Naive thymus-derived CD4-positive, alpha-beta T cell (primary cell): ENCODE results near the gene PXN. TPM values are rescaled to one million over a fixed set of nuclear protein-coding genes. Genes with fewer than 3 reads are reported as not detected.

Experiments
- ATAC-seq: fragments of 150-1000 bp; cut with Tn5 transposase; 2 replicates; pipeline ENCODE4 v1.10.0; 2021; ENCODE audit warnings: mild to moderate bottlenecking, moderate library complexity
- CTCF ChIA-PET: fragments of 350-600 bp; sonication (Branson Sonifier 250); formaldehyde crosslinking; loops from one replicate; lab custom pipeline; 2021; ENCODE audit warnings: antibody characterized with exemption; lab: Charles Lee
- POLR2A ChIA-PET: fragments of 350-600 bp; sonication (Branson Sonifier 250); formaldehyde crosslinking; loops from one replicate; lab custom pipeline; 2021; ENCODE audit warnings: antibody characterized with exemption, inconsistent platforms; lab: Charles Lee
- DNase-seq, 9 donors: peaks; one replicate each; pipeline versions ENCODE4 v3.0.0 to v3.0.0-alpha.2; 2020 to 2022; ENCODE audit warnings: mixed read lengths in 1 of 9
- H3K27ac ChIP-seq: one replicate; pipeline ENCODE4 v1.7.0; 2013; ENCODE audit warnings: mild to moderate bottlenecking, low read depth, low read length, moderate library complexity
- H3K27me3 ChIP-seq, 2 donors: one replicate each; pipeline ENCODE4 v1.7.0; 2013; ENCODE audit warnings: low read length in 2 of 2, mild to moderate bottlenecking in 2 of 2, moderate library complexity in 2 of 2; ENCODE audit not compliant: control insufficient read depth in 2 of 2, insufficient read depth in 2 of 2
- H3K36me3 ChIP-seq, 3 experiments: 1 replicate in 2 of 3; 2 replicates in 1 of 3; pipeline ENCODE4 v1.7.0; 2013; ENCODE audit warnings: low read length in 3 of 3, mild to moderate bottlenecking in 3 of 3, moderate library complexity in 1 of 3; ENCODE audit not compliant: insufficient read depth in 3 of 3, control insufficient read depth in 2 of 3
- H3K4me1 ChIP-seq, 2 donors: one replicate each; pipeline ENCODE4 v1.7.0; 2013; ENCODE audit warnings: low read length in 2 of 2, mild to moderate bottlenecking in 2 of 2, moderate library complexity in 1 of 2; ENCODE audit not compliant: control insufficient read depth in 2 of 2, insufficient read depth in 2 of 2
- H3K4me3 ChIP-seq: 2 replicates; pipeline ENCODE4 v1.7.0; 2013; ENCODE audit warnings: mild to moderate bottlenecking, low read length
- H3K9me3 ChIP-seq, 3 experiments: 1 replicate in 2 of 3; 2 replicates in 1 of 3; pipeline ENCODE4 v1.7.0; 2013; ENCODE audit warnings: low read length in 3 of 3; ENCODE audit not compliant: control insufficient read depth in 2 of 3
- H3K27ac Mint-ChIP-seq, 9 donors: one replicate each; pipeline ENCODE4 v1.8.0; 2020 to 2022; ENCODE audit warnings: mixed read lengths in 9 of 9, mild to moderate bottlenecking in 8 of 9, moderate library complexity in 5 of 9, inconsistent platforms in 2 of 9
- H3K27me3 Mint-ChIP-seq, 5 donors: one replicate each; pipeline ENCODE4 v1.8.0; 2021 to 2022; ENCODE audit warnings: mixed read lengths in 5 of 5, mild to moderate bottlenecking in 1 of 5
- H3K36me3 Mint-ChIP-seq, 5 donors: one replicate each; pipeline ENCODE4 v1.8.0; 2020 to 2022; ENCODE audit warnings: mixed read lengths in 5 of 5, mild to moderate bottlenecking in 3 of 5, inconsistent platforms in 1 of 5
- H3K4me1 Mint-ChIP-seq, 7 donors: one replicate each; pipeline ENCODE4 v1.8.0; 2020 to 2022; ENCODE audit warnings: mixed read lengths in 7 of 7, mild to moderate bottlenecking in 3 of 7, inconsistent platforms in 1 of 7
- H3K4me3 Mint-ChIP-seq, 10 donors: one replicate each; pipeline ENCODE4 v1.8.0; 2020 to 2022; ENCODE audit warnings: mild to moderate bottlenecking in 10 of 10, mixed read lengths in 10 of 10, moderate library complexity in 6 of 10, inconsistent platforms in 2 of 10
- H3K9me3 Mint-ChIP-seq, 11 donors: one replicate each; pipeline ENCODE4 v1.8.0; 2020 to 2022; ENCODE audit warnings: mixed read lengths in 11 of 11, mild to moderate bottlenecking in 4 of 11, inconsistent platforms in 1 of 11, moderate library complexity in 1 of 11
- intact Hi-C, 2 donors: fragments of 100-400 bp; cut with micrococcal nuclease; formaldehyde crosslinking; loops; one replicate each; pipeline ENCODE4 v1.15.1; 2023
- polyA plus RNA-seq, 2 donors: library from polyadenylated mRNA; unstranded; fragments of 300-500 nt; fragmentation: Illumina TruSeq; gene quantifications; one replicate each; pipeline ENCODE4 v1.2.3, GENCODE V29; 2021
- total RNA-seq, 6 experiments: library from RNA in 5 of 6; stranded (reverse) in 5 of 6; gene quantifications; 1 replicate in 5 of 6; 2 replicates in 1 of 6; pipeline ENCODE4 v1.2.3 and lab custom pipeline; 2021 to 2026

PXN gene
- total and polyA plus RNA-seq, 7 experiments from 2014 or later: 84.3 to 202 (median 114) TPM

DNA sequence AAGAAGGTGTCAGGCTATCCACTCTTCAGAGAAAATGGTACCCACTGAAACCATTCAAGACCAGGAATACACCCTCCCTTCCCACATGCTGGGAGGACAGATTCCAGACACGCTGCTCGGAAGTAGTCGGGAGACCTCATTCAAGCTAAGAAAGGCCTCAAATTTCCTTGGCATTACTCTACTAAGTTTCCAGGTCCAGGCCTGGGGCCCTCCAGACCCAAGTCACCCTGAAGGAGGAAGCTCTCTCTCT, 37.6 kb downstream of the PXN start:
- Mint-ChIP-seq H3K27me3 (no peaks in the 10 kb centered on the region), H3K4me3 (peak overlapping the region in 8 of 10 donors; percentile 72 to 89 (median 76)), H3K36me3 (peaks cover 0 to 5% (median 0%) of the 10 kb centered on the region in 5 donors), H3K9me3 (no peaks in the 10 kb centered on the region), H3K27ac (peak overlapping the region in 7 of 9 donors; percentile 43 to 94 (median 86)), H3K4me1 (peaks cover 53 to 84% (median 79%) of the 10 kb centered on the region in 7 donors)
- Histone ChIP-seq H3K4me1 (peaks cover 57 to 71% of the 10 kb centered on the region in 2 donors), H3K27ac (no peak overlapping the region), H3K36me3 (peaks cover under 1 to 32% (median 11%) of the 10 kb centered on the region in 3 experiments), H3K27me3 (no peaks in the 10 kb centered on the region), H3K9me3 (no peaks in the 10 kb centered on the region), H3K4me3 (peak overlapping the region; percentile 21)
- no peak for ATAC-seq
- POLR2A ChIA-PET: interaction anchor here (0.7 to 9.6 kb wide), 11 partner anchors 9 to 79 kb away, joined by 3 to 215 read pairs (median 6); partner anchors contain the start of genes PXN, RNU4-1, RNU4-2 and RPLP0
- intact Hi-C loops: loop anchor here (1.0 to 2.0 kb wide), 4 partner anchors 24 to 63 kb away; partner anchors contain the start of genes PXN (in 2 of the 2), RNU4-2 (in 2 of the 2) and RPLP0 (in 1 of the 2)
- CTCF ChIA-PET: interaction anchor here (0.6 to 8.9 kb wide), 28 partner anchors 8 to 278 kb away, joined by 3 to 286 read pairs (median 4); partner anchors contain the start of genes PXN, RNU4-1, RNU4-2 and RPLP0
- DNase-seq: no peak

DNA sequence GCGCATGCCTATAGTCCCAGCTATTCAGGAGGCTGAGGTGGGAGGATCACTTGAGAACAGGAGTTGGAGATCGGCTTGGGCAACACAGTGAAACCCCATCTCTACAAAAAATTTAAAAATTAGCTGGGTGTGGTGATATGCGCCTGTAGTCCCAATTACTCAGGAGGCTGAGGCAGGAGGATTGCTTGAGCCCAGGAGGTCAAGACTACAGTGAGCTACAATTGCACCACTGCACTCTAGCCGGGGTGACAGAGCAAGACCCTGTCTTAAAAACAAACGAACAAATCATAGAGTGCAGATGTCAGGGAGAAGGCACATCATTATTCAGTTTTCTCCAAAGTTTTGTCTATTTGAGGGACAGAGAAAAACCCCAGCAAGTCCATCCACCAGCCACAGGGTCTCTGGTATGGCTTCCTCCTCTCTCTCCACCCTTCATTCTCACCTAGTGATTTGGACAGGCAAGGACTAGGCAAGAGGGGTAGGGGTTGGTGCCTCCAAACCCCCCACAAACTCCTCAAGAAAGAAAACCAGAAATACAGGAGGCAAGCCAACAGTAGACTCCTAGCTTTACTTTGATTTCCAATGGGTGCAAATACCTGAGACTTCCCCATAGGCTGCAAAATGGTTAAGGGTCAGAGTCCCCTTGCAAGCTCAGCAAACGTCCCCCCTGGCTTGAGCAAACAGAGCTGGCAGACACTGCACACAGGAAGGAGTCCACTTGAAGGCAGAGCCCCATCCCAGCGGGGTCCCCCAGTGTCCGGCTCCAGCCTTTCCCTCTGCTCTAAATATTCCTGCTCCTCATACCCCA, 38.1 kb downstream of the PXN start:
- H3K4me3 Mint-ChIP-seq: peak overlapping the region in 7 of 10 donors; percentile 6 to 89 (median 76)
- H3K4me1 ChIP-seq: peaks cover 57 to 67% of the 10 kb centered on the region in 2 donors
- peaks cover 5 to 37% (median 16%) of the 10 kb centered on the region in 3 experiments for H3K36me3 ChIP-seq
- CTCF ChIA-PET: interaction anchor here (0.6 to 8.9 kb wide), 26 partner anchors 8 to 94 kb away, joined by 3 to 286 read pairs (median 4); partner anchors contain the start of genes PXN, RNU4-1, RNU4-2 and RPLP0
- no peaks in the 10 kb centered on the region for H3K9me3 Mint-ChIP-seq
- peak overlapping the region in 5 of 9 donors; percentile 43 to 94 (median 85) for H3K27ac Mint-ChIP-seq
- no peaks in the 10 kb centered on the region for H3K9me3 ChIP-seq
- H3K36me3 Mint-ChIP-seq: peaks cover 0 to 8% (median 0%) of the 10 kb centered on the region in 5 donors
- H3K27ac ChIP-seq: no peak overlapping the region
- H3K4me3 ChIP-seq: no peak overlapping the region
- H3K27me3 Mint-ChIP-seq: no peaks in the 10 kb centered on the region
- POLR2A ChIA-PET: interaction anchor here (0.6 to 9.6 kb wide), 14 partner anchors 8 to 79 kb away, joined by 3 to 215 read pairs (median 6); partner anchors contain the start of genes PXN, RNU4-1, RNU4-2 and RPLP0
- no peaks in the 10 kb centered on the region for H3K27me3 ChIP-seq
- ATAC-seq (no peak), DNase-seq (no peak)
- peaks cover 49 to 79% (median 73%) of the 10 kb centered on the region in 7 donors for H3K4me1 Mint-ChIP-seq
- intact Hi-C loops: loop anchor here (1.0 to 2.0 kb wide), 4 partner anchors 25 to 64 kb away; partner anchors contain the start of genes PXN (in 2 of the 2), RNU4-2 (in 2 of the 2) and RPLP0 (in 2 of the 2)

DNA sequence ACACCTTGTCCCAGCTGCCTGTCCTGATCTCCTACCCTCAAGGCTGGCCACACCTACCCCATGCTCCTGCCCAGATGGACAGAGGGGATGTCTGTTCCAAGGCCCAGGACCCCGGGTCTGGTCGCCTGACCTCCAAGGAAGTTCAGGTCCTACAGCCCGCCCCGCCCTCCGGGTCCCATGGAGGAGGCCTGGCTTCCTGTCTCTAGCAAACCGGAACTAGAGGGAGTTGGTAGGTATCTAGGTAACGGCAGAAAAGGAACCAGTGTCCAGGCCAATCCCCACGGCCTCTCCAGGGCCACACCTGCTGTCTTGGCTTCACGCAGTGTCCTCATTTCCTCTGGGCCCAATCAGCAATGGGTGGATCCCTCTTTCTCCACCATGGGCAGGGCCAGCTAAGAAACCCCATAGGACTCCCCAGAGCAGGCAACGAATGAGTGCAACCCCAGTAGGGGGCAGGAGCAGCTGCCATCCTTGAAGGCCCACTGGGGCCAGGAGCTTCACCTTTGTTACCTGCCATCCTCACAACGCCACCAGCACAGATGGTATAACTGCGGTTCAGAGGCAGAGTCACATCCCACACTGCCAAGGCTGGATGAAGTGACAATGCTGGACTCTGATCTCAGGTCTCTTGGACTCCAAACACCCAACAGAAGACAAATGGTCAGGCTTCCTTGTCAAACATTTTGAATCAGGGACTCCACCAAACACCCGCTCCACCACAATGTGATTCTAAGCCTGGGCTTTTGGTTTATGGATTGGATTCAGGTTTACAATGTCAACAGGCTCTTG, 39.5 kb downstream of the PXN start:
- H3K36me3 ChIP-seq: peaks cover 15 to 51% (median 26%) of the 10 kb centered on the region in 3 experiments
- H3K9me3 ChIP-seq: no peaks in the 10 kb centered on the region
- Mint-ChIP-seq H3K27me3 (no peaks in the 10 kb centered on the region), H3K36me3 (peaks cover 0 to 11% (median 0%) of the 10 kb centered on the region in 5 donors), H3K9me3 (no peaks in the 10 kb centered on the region), H3K27ac (peak overlapping the region; percentile 30 to 92 (median 80)), H3K4me3 (peak overlapping the region; percentile 47 to 67 (median 54)), H3K4me1 (peaks cover 35 to 65% (median 59%) of the 10 kb centered on the region in 7 donors)
- intact Hi-C loops: loop anchor here in 1 of 2 donors (2.0 kb wide), 1 partner anchor 25 kb away; the partner anchor contains the start of gene RPLP0
- DNase-seq: no peak
- POLR2A ChIA-PET: interaction anchor here (1.6 to 9.6 kb wide), 4 partner anchors 10 to 64 kb away, joined by 6 to 205 read pairs (median 82); partner anchors contain the start of genes RNU4-1 and RNU4-2
- peak; percentile 22 for ATAC-seq
- H3K27ac ChIP-seq: peak overlapping the region; percentile 50
- H3K4me1 ChIP-seq: peaks cover 46 to 53% of the 10 kb centered on the region in 2 donors
- no peak overlapping the region for H3K4me3 ChIP-seq
- no peaks in the 10 kb centered on the region for H3K27me3 ChIP-seq
- CTCF ChIA-PET: interaction anchor here (1.0 to 8.9 kb wide), 7 partner anchors 9 to 65 kb away, joined by 3 to 286 read pairs (median 21); partner anchors contain the start of genes PXN and RPLP0

DNA sequence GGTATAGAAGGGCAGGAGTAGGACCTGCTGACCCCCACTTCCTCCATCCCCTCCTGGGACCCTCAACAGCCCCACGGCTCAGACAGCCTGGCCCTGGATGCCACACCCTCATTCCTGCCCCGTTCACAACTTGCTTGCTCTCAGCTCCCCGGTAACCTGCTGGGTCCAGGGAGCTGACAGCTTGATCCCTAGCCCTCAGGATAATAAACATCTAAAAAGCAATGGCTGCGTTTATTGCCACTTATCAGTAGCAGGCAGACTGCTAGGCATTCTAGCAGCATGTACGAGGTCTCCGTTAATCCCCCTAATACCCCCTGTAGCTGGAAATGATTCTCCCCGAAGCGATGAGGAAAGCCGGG, 40.4 kb downstream of the PXN start:
- Histone ChIP-seq H3K27ac (peak overlapping the region; percentile 25), H3K9me3 (no peaks in the 10 kb centered on the region), H3K4me1 (peaks cover 37 to 44% of the 10 kb centered on the region in 2 donors), H3K36me3 (peaks cover 23 to 60% (median 31%) of the 10 kb centered on the region in 3 experiments), H3K4me3 (no peak overlapping the region), H3K27me3 (no peaks in the 10 kb centered on the region)
- intact Hi-C loops: no loop called here
- POLR2A ChIA-PET: interaction anchor here (1.1 to 9.6 kb wide), 6 partner anchors 24 to 65 kb away, joined by 3 to 205 read pairs (median 6); partner anchors contain the start of genes RNU4-1, RNU4-2 and RPLP0
- H3K27me3 Mint-ChIP-seq: no peaks in the 10 kb centered on the region
- H3K27ac Mint-ChIP-seq: peak overlapping the region; percentile 36 to 92 (median 80)
- no peaks in the 10 kb centered on the region for H3K9me3 Mint-ChIP-seq
- peak overlapping the region in 4 of 10 donors; percentile 29 to 67 (median 56) for H3K4me3 Mint-ChIP-seq
- ATAC-seq (no peak), DNase-seq (no peak)
- H3K36me3 Mint-ChIP-seq: peaks cover 0 to 11% (median 0%) of the 10 kb centered on the region in 5 donors
- peaks cover 32 to 58% (median 51%) of the 10 kb centered on the region in 7 donors for H3K4me1 Mint-ChIP-seq
- CTCF ChIA-PET: interaction anchor here (1.0 to 8.9 kb wide), 5 partner anchors 10 to 66 kb away, joined by 3 to 286 read pairs (median 3); partner anchors contain the start of genes PXN and RPLP0

DNA sequence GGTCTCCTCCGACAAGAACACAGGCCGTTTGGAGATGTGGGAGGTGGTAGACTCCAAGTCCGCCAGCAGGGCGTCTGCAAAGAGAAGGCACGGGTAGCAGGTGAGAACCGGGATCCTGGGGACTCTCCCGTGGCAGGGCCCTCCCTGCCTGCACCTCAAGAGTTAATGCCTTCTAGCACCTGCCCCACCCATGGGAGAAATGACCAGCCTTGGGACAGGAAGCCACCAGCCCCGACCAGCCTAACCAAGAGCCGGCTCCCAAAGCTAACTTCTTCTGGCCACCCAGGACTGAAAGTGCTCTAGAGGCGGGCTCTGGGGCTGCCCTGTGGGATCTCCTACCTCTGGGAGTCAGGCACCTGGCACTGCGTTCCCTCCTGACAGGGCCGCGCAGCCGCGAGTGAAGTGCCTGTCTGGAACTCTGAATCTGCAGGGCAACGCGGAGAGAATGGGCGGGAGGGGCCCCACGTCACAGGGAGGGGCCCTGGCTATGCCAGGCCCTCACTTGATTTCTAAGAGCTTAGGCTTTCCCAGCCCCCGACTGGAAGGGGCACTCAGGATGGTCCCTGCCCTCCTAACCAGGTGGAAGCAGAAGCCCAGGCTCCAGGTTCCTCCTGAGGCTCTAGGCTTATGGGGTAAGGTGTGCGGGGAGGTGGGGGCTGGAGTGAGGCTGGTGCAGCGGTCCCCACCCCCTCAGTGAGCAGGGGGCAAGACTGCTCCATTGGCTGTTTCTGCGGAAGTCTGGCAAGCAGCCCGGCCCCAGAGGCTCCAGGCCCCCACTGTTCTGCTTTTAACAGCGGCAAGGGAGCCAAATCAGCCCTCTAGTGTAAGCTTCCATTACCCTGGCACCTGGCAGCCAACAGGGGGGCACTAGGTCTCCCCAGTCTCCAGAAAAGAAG, 41.0 kb downstream of the PXN start:
- CTCF ChIA-PET: interaction anchor here (1.2 to 8.9 kb wide), 2 partner anchors 23 to 38 kb away, joined by 3 to 286 read pairs; partner anchors contain the start of genes PXN and RPLP0
- no peaks in the 10 kb centered on the region for H3K27me3 Mint-ChIP-seq
- POLR2A ChIA-PET: interaction anchor here (1.1 to 9.6 kb wide), 7 partner anchors 24 to 66 kb away, joined by 3 to 205 read pairs (median 6); partner anchors contain the start of genes RNU4-1, RNU4-2 and RPLP0
- H3K27ac Mint-ChIP-seq: peak overlapping the region in 6 of 9 donors; percentile 33 to 84 (median 75)
- no peak overlapping the region for H3K4me3 ChIP-seq
- DNase-seq (no peak), ATAC-seq (no peak)
- H3K27me3 ChIP-seq: no peaks in the 10 kb centered on the region
- peaks cover 31 to 38% of the 10 kb centered on the region in 2 donors for H3K4me1 ChIP-seq
- H3K36me3 ChIP-seq: peaks cover 28 to 66% (median 31%) of the 10 kb centered on the region in 3 experiments
- intact Hi-C loops: no loop called here
- H3K9me3 Mint-ChIP-seq: no peaks in the 10 kb centered on the region
- H3K9me3 ChIP-seq: no peaks in the 10 kb centered on the region
- peak overlapping the region in 2 of 10 donors; percentile 49 to 62 for H3K4me3 Mint-ChIP-seq
- peaks cover 29 to 51% (median 48%) of the 10 kb centered on the region in 7 donors for H3K4me1 Mint-ChIP-seq
- H3K27ac ChIP-seq: peak overlapping the region; percentile 39
- H3K36me3 Mint-ChIP-seq: peaks cover 0 to 13% (median 0%) of the 10 kb centered on the region in 5 donors
